Tibial nerve (tissue), 4 donors: ENCODE measurements around the gene VDR. TPM values are rescaled to one million over a fixed set of nuclear protein-coding genes. Genes with fewer than 3 reads are reported as not detected.
A peak's percentile ranks its signal among the peaks of the same experiment; 100 is the strongest.

Experiments used
- DNase-seq, 2 donors: peaks; one replicate each; pipeline ENCODE4 v3.0.0-alpha.2; 2019; ENCODE audit warnings: low spot score in 2 of 2
- H3K27ac ChIP-seq, 4 donors: fragments of 200-600 bp; sonication (generic) in 3 of 4; one replicate each; pipeline ENCODE4 v1.5.1; 2017 to 2019; ENCODE audit warnings: mild to moderate bottlenecking in 1 of 4
- H3K27me3 ChIP-seq, 2 donors: fragments of 200-600 bp; sonication (generic) in 1 of 2; one replicate each; pipeline versions ENCODE4 v1.5.1 to v1.6.0; 2017 to 2019
- H3K36me3 ChIP-seq, 3 donors: fragments of 200-600 bp; sonication (generic); one replicate each; pipeline ENCODE4 v1.5.1; 2018 to 2019
- H3K4me1 ChIP-seq, 4 donors: fragments of 200-600 bp; sonication (generic) in 3 of 4; one replicate each; pipeline ENCODE4 v1.5.1; 2017 to 2019
- H3K4me3 ChIP-seq, 4 donors: fragments of 200-600 bp; sonication (generic) in 3 of 4; one replicate each; pipeline ENCODE4 v1.5.1; 2017 to 2019; ENCODE audit warnings: mild to moderate bottlenecking in 1 of 4, moderate library complexity in 1 of 4
- H3K9me3 ChIP-seq, 4 donors: fragments of 200-600 bp; sonication (generic) in 3 of 4; one replicate each; pipeline ENCODE4 v1.5.1; 2017 to 2019
- CTCF ChIP-seq, 5 experiments: fragments of 200-600 bp in 3 of 5; fragments of 450-650 bp in 2 of 5; sonication (generic) in 3 of 5; IDR thresholded peaks; one replicate each; pipeline ENCODE4 v1.5.1; 2016 to 2019; ENCODE audit warnings: antibody characterized with exemption in 5 of 5, mild to moderate bottlenecking in 3 of 5, moderate library complexity in 2 of 5
- EP300 ChIP-seq, 2 donors: sonication (generic); formaldehyde crosslinking; IDR thresholded peaks; one replicate each; pipeline ENCODE4 v1.6.1; 2017; ENCODE audit warnings: antibody characterized with exemption in 2 of 2, mild to moderate bottlenecking in 1 of 2
- POLR2A ChIP-seq, 2 donors: fragments of 450-650 bp; IDR thresholded peaks; one replicate each; pipeline ENCODE4 v1.6.1; 2017; ENCODE audit warnings: antibody characterized with exemption in 2 of 2, mild to moderate bottlenecking in 2 of 2, moderate library complexity in 2 of 2
- WGBS, 2 donors: methylation state at CpG; one replicate each; pipeline ENCODE4 v1.1.5; 2018; 5-methylcytosine and 5-hydroxymethylcytosine counted together
- total RNA-seq, 4 donors: library from RNA; depleted of rRNA; stranded (reverse); fragments of >200 nt; gene quantifications; one replicate each; pipeline ENCODE4 v1.1.0, GENCODE V29; 2016

VDR gene
- total RNA-seq, 4 donors from 2014 or later, result 0.78 to 6.6 (median 1.1) TPM

GRCh38 chr12:47901063-47901717 is 3.6 kb downstream of the VDR start:
- no peak for DNase-seq
- Histone ChIP-seq H3K9me3 (no peaks in the 10 kb centered on the region), H3K27me3 (peaks cover 0 to 6% of the 10 kb centered on the region in 2 donors), H3K27ac (peak overlapping the region in 1 of 4 donors; percentile 42), H3K4me3 (no peak overlapping the region), H3K36me3 (no peaks in the 10 kb centered on the region), H3K4me1 (peaks cover 0 to 34% (median 19%) of the 10 kb centered on the region in 4 donors)
- 89% methylated on average over 9 to 10 of the region's 10 CpGs for WGBS, 2 donors
- TF ChIP-seq EP300 (IDR thresholded peaks at IDR 0.05) (no peak), POLR2A (IDR thresholded peaks at IDR 0.05) (no peak)

GRCh38 chr12:47900131-47901062 is 4.4 kb downstream of the VDR start:
- peaks cover 0 to 6% of the 10 kb centered on the region in 2 donors for H3K27me3 ChIP-seq
- H3K4me1 ChIP-seq, result peaks cover 0 to 31% (median 18%) of the 10 kb centered on the region in 4 donors
- peak overlapping the region in 1 of 4 donors; percentile 42 for H3K27ac ChIP-seq
- TF ChIP-seq CTCF (IDR thresholded peaks at IDR 0.05) (no peak), POLR2A (IDR thresholded peaks at IDR 0.05) (no peak)
- no peaks in the 10 kb centered on the region for H3K36me3 ChIP-seq
- no peak for DNase-seq
- WGBS, 2 donors, result 71 to 82% methylated on average over 7 to 8 of the region's 8 CpGs
- no peaks in the 10 kb centered on the region for H3K9me3 ChIP-seq
- H3K4me3 ChIP-seq, result no peak overlapping the region

GRCh38 chr12:47899466-47899865 is 5.3 kb downstream of the VDR start:
- no peaks in the 10 kb centered on the region for H3K9me3 ChIP-seq
- 88 to 91% methylated on average over 5 of the region's 5 CpGs for WGBS, 2 donors
- peaks cover 0 to 23% (median 14%) of the 10 kb centered on the region in 4 donors for H3K4me1 ChIP-seq
- H3K27ac ChIP-seq, result peak overlapping the region in 1 of 4 donors; percentile 42
- peaks cover 0 to 6% of the 10 kb centered on the region in 2 donors for H3K27me3 ChIP-seq
- TF ChIP-seq CTCF (IDR thresholded peaks at IDR 0.05) (no peak), EP300 (IDR thresholded peaks at IDR 0.05) (no peak), POLR2A (IDR thresholded peaks at IDR 0.05) (no peak)
- no peak for DNase-seq
- no peak overlapping the region for H3K4me3 ChIP-seq
- H3K36me3 ChIP-seq, result no peaks in the 10 kb centered on the region

- no peaks in the 10 kb centered on the region for H3K9me3 ChIP-seq
- H3K4me1 ChIP-seq, result peaks cover 0 to 19% (median 1%) of the 10 kb centered on the region in 4 donors
- TF ChIP-seq POLR2A (IDR thresholded peaks at IDR 0.05), result no peak
- no peak for TF ChIP-seq CTCF (IDR thresholded peaks at IDR 0.05)
- TF ChIP-seq EP300 (IDR thresholded peaks at IDR 0.05), result no peak
- H3K36me3 ChIP-seq, result no peaks in the 10 kb centered on the region
- no peak overlapping the region for H3K27ac ChIP-seq
- H3K4me3 ChIP-seq, result no peak overlapping the region
- 32 to 38% methylated on average over 8 of the region's 8 CpGs for WGBS, 2 donors
- no peak for DNase-seq
- H3K27me3 ChIP-seq, result peaks cover 0 to 6% of the 10 kb centered on the region in 2 donors
Observed at GRCh38 chr12:47896633-47897032, 8.2 kb downstream of the VDR start.

GRCh38 chr12:47896022-47896421 is 8.8 kb downstream of the VDR start:
- peaks cover 0 to 22% (median 2%) of the 10 kb centered on the region in 4 donors for H3K4me1 ChIP-seq
- H3K27me3 ChIP-seq, result peaks cover 0 to 6% of the 10 kb centered on the region in 2 donors
- H3K36me3 ChIP-seq, result no peaks in the 10 kb centered on the region
- H3K9me3 ChIP-seq, result no peaks in the 10 kb centered on the region
- no peak overlapping the region for H3K27ac ChIP-seq
- WGBS, 2 donors, result 89 to 97% methylated on average over 4 of the region's 4 CpGs
- DNase-seq, result no peak
- TF ChIP-seq CTCF (IDR thresholded peaks at IDR 0.05) (no peak), POLR2A (IDR thresholded peaks at IDR 0.05) (no peak), EP300 (IDR thresholded peaks at IDR 0.05) (no peak)
- H3K4me3 ChIP-seq, result no peak overlapping the region
